WTC11 (cell line): ENCODE results near the gene TLR5.

Experiments
- CREM ChIP-seq: sonication (generic); formaldehyde crosslinking; IDR thresholded peaks from 2 replicates; pipeline ENCODE4 v1.8.1; 2022; ENCODE audit warnings: mild to moderate bottlenecking, missing genetic modification reagents, moderate library complexity
- CTCF ChIP-seq: fragments of 200-600 bp; IDR thresholded peaks from 2 replicates; pipeline ENCODE4 v1.8.0; 2022; ENCODE audit warnings: antibody characterized with exemption
- ELF4 ChIP-seq: sonication (generic); formaldehyde crosslinking; IDR thresholded peaks from 2 replicates; pipeline ENCODE4 v1.8.1; 2022; ENCODE audit warnings: low read depth, mild to moderate bottlenecking, moderate library complexity, missing genetic modification reagents
- ETV6 ChIP-seq: sonication (generic); formaldehyde crosslinking; IDR thresholded peaks from 2 replicates; pipeline ENCODE4 v1.8.1; 2022; ENCODE audit warnings: mild to moderate bottlenecking, missing genetic modification reagents
- FOXJ3 ChIP-seq: sonication (generic); formaldehyde crosslinking; IDR thresholded peaks from 2 replicates; pipeline ENCODE4 v1.9.0; 2021; ENCODE audit warnings: missing genetic modification reagents, mild to moderate bottlenecking, borderline replicate concordance
- GRHL2 ChIP-seq: fragments of 250-450 bp; sonication (Bioruptor Pico); IDR thresholded peaks from 2 replicates; pipeline ENCODE4 v1.8.0; 2022; ENCODE audit warnings: mild to moderate bottlenecking, moderate library complexity; ENCODE audit not compliant: insufficient replicate concordance, severe bottlenecking
- JAZF1 ChIP-seq: fragments of 250-450 bp; sonication (Bioruptor Pico); IDR thresholded peaks from 2 replicates; pipeline ENCODE4 v1.9.0; 2021; ENCODE audit warnings: moderate library complexity, mild to moderate bottlenecking, inconsistent platforms
- TCF7 ChIP-seq: sonication (generic); formaldehyde crosslinking; IDR thresholded peaks from 2 replicates; pipeline ENCODE4 v1.8.0; 2022; ENCODE audit warnings: mild to moderate bottlenecking, low read depth, missing genetic modification reagents, moderate library complexity
- TP53 ChIP-seq: sonication (generic); formaldehyde crosslinking; IDR thresholded peaks from 2 replicates; pipeline ENCODE4 v1.8.1; 2023; ENCODE audit warnings: mild to moderate bottlenecking, missing genetic modification reagents
- ZSCAN18 ChIP-seq: fragments of 250-450 bp; sonication (Bioruptor Pico); IDR thresholded peaks from 2 replicates; pipeline ENCODE4 v2.1.2; 2022; ENCODE audit warnings: mild to moderate bottlenecking, moderate library complexity
- TF ChIP-seq, protein P1 (sequence below): sonication (generic); formaldehyde crosslinking; IDR thresholded peaks from 2 replicates; pipeline ENCODE4 v1.8.0; 2022; ENCODE audit warnings: mild to moderate bottlenecking, missing genetic modification reagents
- TF ChIP-seq, protein P2 (sequence below): sonication (generic); formaldehyde crosslinking; IDR thresholded peaks from 2 replicates; pipeline ENCODE4 v1.8.1; 2022; ENCODE audit warnings: low read depth, missing genetic modification reagents, borderline replicate concordance
- TF ChIP-seq, protein P3 (sequence below): sonication (generic); formaldehyde crosslinking; IDR thresholded peaks from 2 replicates; pipeline ENCODE4 v1.8.0; 2022; ENCODE audit warnings: mild to moderate bottlenecking, missing genetic modification reagents

DNA sequence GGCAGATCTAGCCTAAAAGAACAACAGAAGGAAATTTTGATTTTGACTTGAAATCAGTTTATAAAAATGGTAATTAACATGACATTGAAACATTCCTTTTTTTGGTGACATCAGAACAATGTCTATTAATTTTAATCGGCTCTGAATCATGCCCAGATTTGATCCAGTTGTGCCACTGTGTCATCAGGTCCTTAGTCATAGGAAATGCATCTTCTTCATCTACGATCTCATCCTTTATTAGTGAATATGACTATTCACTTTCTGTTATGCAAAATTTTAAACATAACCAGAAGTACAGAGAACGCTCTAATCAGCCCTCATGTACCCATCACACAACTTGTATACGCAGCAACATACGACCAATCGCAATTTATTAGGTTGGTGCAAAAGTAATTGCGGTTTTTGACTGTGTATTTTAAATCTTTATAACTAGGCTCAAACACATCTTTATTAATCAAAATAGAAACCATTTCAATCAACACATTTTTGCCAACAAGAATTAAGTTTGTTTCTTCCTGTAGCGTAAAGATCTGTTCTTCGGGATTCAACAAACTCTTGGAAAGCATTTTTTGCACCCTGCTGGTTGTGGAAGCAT, 40.3 kb upstream of the TLR5 start:
- TF ChIP-seq ELF4 (no peak), ETV6 (CRISPR knock-in tag) (no peak), ZSCAN18 (CRISPR knock-in tag) (no peak), TCF7 (CRISPR knock-in tag) (no peak), CTCF (no peak), JAZF1 (CRISPR knock-in tag) (no peak), GRHL2 (CRISPR knock-in tag) (no peak), CREM (no peak), FOXJ3 (CRISPR knock-in tag) (no peak), TP53 (CRISPR knock-in tag) (no peak)
- TF ChIP-seq, protein P1, sequence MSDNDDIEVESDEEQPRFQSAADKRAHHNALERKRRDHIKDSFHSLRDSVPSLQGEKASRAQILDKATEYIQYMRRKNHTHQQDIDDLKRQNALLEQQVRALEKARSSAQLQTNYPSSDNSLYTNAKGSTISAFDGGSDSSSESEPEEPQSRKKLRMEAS (CRISPR knock-in tag), result no peak
- TF ChIP-seq, protein P2, sequence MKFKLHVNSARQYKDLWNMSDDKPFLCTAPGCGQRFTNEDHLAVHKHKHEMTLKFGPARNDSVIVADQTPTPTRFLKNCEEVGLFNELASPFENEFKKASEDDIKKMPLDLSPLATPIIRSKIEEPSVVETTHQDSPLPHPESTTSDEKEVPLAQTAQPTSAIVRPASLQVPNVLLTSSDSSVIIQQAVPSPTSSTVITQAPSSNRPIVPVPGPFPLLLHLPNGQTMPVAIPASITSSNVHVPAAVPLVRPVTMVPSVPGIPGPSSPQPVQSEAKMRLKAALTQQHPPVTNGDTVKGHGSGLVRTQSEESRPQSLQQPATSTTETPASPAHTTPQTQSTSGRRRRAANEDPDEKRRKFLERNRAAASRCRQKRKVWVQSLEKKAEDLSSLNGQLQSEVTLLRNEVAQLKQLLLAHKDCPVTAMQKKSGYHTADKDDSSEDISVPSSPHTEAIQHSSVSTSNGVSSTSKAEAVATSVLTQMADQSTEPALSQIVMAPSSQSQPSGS (CRISPR knock-in tag), result no peak
- TF ChIP-seq, protein P3, sequence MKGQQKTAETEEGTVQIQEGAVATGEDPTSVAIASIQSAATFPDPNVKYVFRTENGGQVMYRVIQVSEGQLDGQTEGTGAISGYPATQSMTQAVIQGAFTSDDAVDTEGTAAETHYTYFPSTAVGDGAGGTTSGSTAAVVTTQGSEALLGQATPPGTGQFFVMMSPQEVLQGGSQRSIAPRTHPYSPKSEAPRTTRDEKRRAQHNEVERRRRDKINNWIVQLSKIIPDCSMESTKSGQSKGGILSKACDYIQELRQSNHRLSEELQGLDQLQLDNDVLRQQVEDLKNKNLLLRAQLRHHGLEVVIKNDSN (CRISPR knock-in tag), result no peak
